DMS 273 (cell line): ENCODE measurements around the gene ITIH2.

Experiments
- DNase-seq: peaks from one replicate; lab custom pipeline; 2025; ENCODE audit not compliant: unreplicated experiment; lab: John Stamatoyannopoulos, UW

Gene ITIH2

GRCh38 chr10:7789390-7789789 is 86.3 kb downstream of the ITIH2 start:
- DNase-seq: peak; percentile 41

- no peak for DNase-seq
These were observed 89.4 kb downstream of the ITIH2 start for GRCh38 chr10:7792541-7792940.

GRCh38 chr10:7794251-7795026 is 91.3 kb downstream of the ITIH2 start:
- DNase-seq: no peak

GRCh38 chr10:7795605-7796004 is 92.5 kb downstream of the ITIH2 start:
- no peak for DNase-seq

GRCh38 chr10:7797582-7797981 is 94.5 kb downstream of the ITIH2 start:
- no peak for DNase-seq
